Activated CD8-positive, alpha-beta T cell treated with anti-CD3 and anti-CD28 coated beads for 36 hours (primary cell): Measurements from ENCODE around the gene SCN9A. TPM values are rescaled to one million over a fixed set of nuclear protein-coding genes. Genes with fewer than 3 reads are reported as not detected.

ENCODE experiments used
- ATAC-seq: fragments of 200-7000 bp; cut with Tn5 transposase; one replicate; pipeline ENCODE4 v1.10.0; 2021; ENCODE audit warnings: mild to moderate bottlenecking, moderate library complexity
- CTCF ChIA-PET: fragments of 350-600 bp; sonication (Branson Sonifier 250); formaldehyde crosslinking; loops from one replicate; lab custom pipeline; 2021; ENCODE audit warnings: antibody characterized with exemption; lab: Charles Lee
- POLR2A ChIA-PET: fragments of 350-600 bp; sonication (Branson Sonifier 250); formaldehyde crosslinking; loops from one replicate; lab custom pipeline; 2021; ENCODE audit warnings: antibody characterized with exemption; lab: Charles Lee
- DNase-seq: peaks from one replicate; pipeline ENCODE4 v3.0.0-alpha.2; 2020
- H3K27ac Mint-ChIP-seq: one replicate; pipeline ENCODE4 v1.8.0; 2021; ENCODE audit warnings: mild to moderate bottlenecking, mixed read lengths
- H3K27me3 Mint-ChIP-seq: one replicate; pipeline ENCODE4 v1.8.0; 2021; ENCODE audit warnings: mixed read lengths
- H3K36me3 Mint-ChIP-seq: one replicate; pipeline ENCODE4 v1.8.0; 2021; ENCODE audit warnings: low read depth, mixed read lengths
- H3K4me1 Mint-ChIP-seq: one replicate; pipeline ENCODE4 v1.8.0; 2021; ENCODE audit warnings: low read depth, mixed read lengths
- H3K4me3 Mint-ChIP-seq: one replicate; pipeline ENCODE4 v1.8.0; 2021; ENCODE audit warnings: mild to moderate bottlenecking, moderate library complexity, mixed read lengths
- H3K9me3 Mint-ChIP-seq: one replicate; pipeline ENCODE4 v1.8.0; 2021; ENCODE audit warnings: mixed read lengths
- CTCF ChIP-seq: fragments of 200-600 bp; IDR thresholded peaks from one replicate; pipeline ENCODE4 v1.8.0; 2022; ENCODE audit warnings: antibody characterized with exemption, mild to moderate bottlenecking
- intact Hi-C: fragments of 100-400 bp; cut with micrococcal nuclease; formaldehyde crosslinking; loops from one replicate; pipeline ENCODE4 v1.10.0; 2022
- total RNA-seq, 2 experiments: library from RNA; stranded (reverse); gene quantifications; one replicate each; pipeline ENCODE4 v1.2.3, GENCODE V29; 2021

The SCN9A gene
- total RNA-seq, 2 experiments from 2014 or later: not detected

- ChIA-PET CTCF (no interaction called here), POLR2A (no interaction called here)
- no peak for TF ChIP-seq CTCF
- intact Hi-C loops: no loop called here
- H3K27ac Mint-ChIP-seq: no peak overlapping the region
- no peaks in the 10 kb centered on the region for H3K4me1 Mint-ChIP-seq
- no peaks in the 10 kb centered on the region for H3K36me3 Mint-ChIP-seq
- no peaks in the 10 kb centered on the region for H3K27me3 Mint-ChIP-seq
- no peak for DNase-seq
- H3K9me3 Mint-ChIP-seq: no peaks in the 10 kb centered on the region
- no peak for ATAC-seq
- no peak overlapping the region for H3K4me3 Mint-ChIP-seq
Observed at GRCh38 chr2:166405569-166405926, 29.8 kb upstream of the SCN9A start.

GRCh38 chr2:166404831-166405568, 29.3 kb upstream of the SCN9A start:
- no peaks in the 10 kb centered on the region for H3K27me3 Mint-ChIP-seq
- H3K4me3 Mint-ChIP-seq: no peak overlapping the region
- no peaks in the 10 kb centered on the region for H3K9me3 Mint-ChIP-seq
- H3K27ac Mint-ChIP-seq: no peak overlapping the region
- H3K4me1 Mint-ChIP-seq: no peaks in the 10 kb centered on the region
- POLR2A ChIA-PET: interaction anchor here (0.6 kb wide), 1 partner anchor 1599 kb away, joined by 3 read pairs; no protein-coding TSS in a partner anchor
- no peak for TF ChIP-seq CTCF
- CTCF ChIA-PET: no interaction called here
- ATAC-seq: no peak
- intact Hi-C loops: no loop called here
- H3K36me3 Mint-ChIP-seq: no peaks in the 10 kb centered on the region
- no peak for DNase-seq

- no peak for DNase-seq
- Mint-ChIP-seq H3K36me3 (no peaks in the 10 kb centered on the region), H3K27me3 (no peaks in the 10 kb centered on the region), H3K4me3 (no peak overlapping the region), H3K4me1 (no peaks in the 10 kb centered on the region), H3K27ac (no peak overlapping the region), H3K9me3 (no peaks in the 10 kb centered on the region)
- ChIA-PET POLR2A (no interaction called here), CTCF (no interaction called here)
- no peak for TF ChIP-seq CTCF
- intact Hi-C loops: no loop called here
- ATAC-seq: no peak
Observed at GRCh38 chr2:166394245-166394644, 18.5 kb upstream of the SCN9A start.

- ATAC-seq: no peak
- H3K27me3 Mint-ChIP-seq: no peaks in the 10 kb centered on the region
- intact Hi-C loops: no loop called here
- no peak for TF ChIP-seq CTCF
- CTCF ChIA-PET: no interaction called here
- no peak for DNase-seq
- no peaks in the 10 kb centered on the region for H3K36me3 Mint-ChIP-seq
- H3K4me1 Mint-ChIP-seq: no peaks in the 10 kb centered on the region
- H3K4me3 Mint-ChIP-seq: no peak overlapping the region
- no peak overlapping the region for H3K27ac Mint-ChIP-seq
- no peaks in the 10 kb centered on the region for H3K9me3 Mint-ChIP-seq
- POLR2A ChIA-PET: no interaction called here
Observed at GRCh38 chr2:166393008-166393407, 17.3 kb upstream of the SCN9A start.

- intact Hi-C loops: no loop called here
- ChIA-PET POLR2A (no interaction called here), CTCF (interaction anchor here (1.0 kb wide), 1 partner anchor 28 kb away, joined by 3 read pairs; no protein-coding TSS in a partner anchor)
- Mint-ChIP-seq H3K9me3 (no peaks in the 10 kb centered on the region), H3K36me3 (no peaks in the 10 kb centered on the region), H3K27me3 (no peaks in the 10 kb centered on the region), H3K27ac (no peak overlapping the region), H3K4me3 (no peak overlapping the region), H3K4me1 (no peaks in the 10 kb centered on the region)
- no peak for ATAC-seq
- TF ChIP-seq CTCF: no peak
- no peak for DNase-seq
Observed at GRCh38 chr2:166388481-166389070, 12.8 kb upstream of the SCN9A start.
